GM18951 (cell line): ENCODE results near the gene OR8B12.
"Not testable (repeated sequence)": the region's sequence is repeated elsewhere in the genome, so short reads cannot be mapped to it uniquely, and the experiment has no call there.

Experiments
- POLR2A ChIP-seq: IDR thresholded peaks from 4 replicates; pipeline ENCODE4 v1.6.1; 2011; ENCODE audit warnings: mild to moderate bottlenecking; ENCODE audit not compliant: insufficient read length, insufficient read depth; ENCODE audit errors: extremely low read depth
- in situ Hi-C: fragments of 300-500 bp; cut with MboI; formaldehyde crosslinking; loops from one replicate; pipeline ENCODE4 v1.12.0; 2022; ENCODE audit warnings: low sequenced_read_pairs, mixed read lengths, inconsistent platforms; ENCODE audit not compliant: unreplicated experiment

OR8B12 gene

DNA sequence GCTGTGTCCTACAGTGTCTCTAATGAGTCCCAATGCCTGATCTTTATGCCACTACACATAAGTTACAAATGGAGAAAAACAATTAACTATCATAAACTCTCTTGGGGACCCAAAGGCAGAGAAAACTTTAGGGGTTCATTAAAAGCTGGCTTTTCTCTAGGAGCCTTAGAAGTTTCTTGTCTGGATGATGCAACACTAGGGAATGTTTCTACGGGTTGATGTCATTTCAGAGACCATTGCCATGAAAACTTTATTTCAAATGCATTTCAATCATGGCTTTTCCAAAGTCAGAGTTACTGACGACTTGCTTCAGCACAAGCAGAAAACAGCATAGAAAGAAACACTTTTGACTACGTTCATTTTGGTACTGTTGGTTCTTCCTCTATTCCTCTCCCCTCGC is 8.5 kb upstream of the OR8B12 start:
- no peak for TF ChIP-seq POLR2A
- in situ Hi-C loops = no loop called here

DNA sequence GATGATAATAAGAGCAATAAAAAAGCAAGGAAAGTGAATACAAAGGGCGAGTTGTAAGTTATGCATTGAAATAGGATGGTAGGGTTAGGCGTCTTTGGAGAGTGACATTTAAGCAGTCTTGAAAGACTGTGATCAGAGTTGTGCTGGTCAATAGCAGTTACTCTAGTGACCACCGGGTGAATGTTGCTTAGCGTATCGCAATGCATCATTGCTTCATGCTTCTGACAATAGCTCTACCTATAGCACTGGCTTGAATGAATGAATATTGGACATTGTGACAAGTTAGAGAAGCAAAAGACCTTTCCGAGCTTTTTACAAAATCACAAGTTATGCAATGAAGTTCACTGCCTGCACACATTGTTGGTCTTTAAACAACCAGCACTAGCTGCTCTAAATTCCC is 7.7 kb upstream of the OR8B12 start:
- no peak for TF ChIP-seq POLR2A

GRCh38 chr11:124543145-124543544 is 309 bp downstream of the OR8B12 start:
- in situ Hi-C loops = no loop called here
- no peak for TF ChIP-seq POLR2A

More for the DNA sequence above, 7.7 kb upstream of the OR8B12 start:
- in situ Hi-C loops = no loop called here

DNA sequence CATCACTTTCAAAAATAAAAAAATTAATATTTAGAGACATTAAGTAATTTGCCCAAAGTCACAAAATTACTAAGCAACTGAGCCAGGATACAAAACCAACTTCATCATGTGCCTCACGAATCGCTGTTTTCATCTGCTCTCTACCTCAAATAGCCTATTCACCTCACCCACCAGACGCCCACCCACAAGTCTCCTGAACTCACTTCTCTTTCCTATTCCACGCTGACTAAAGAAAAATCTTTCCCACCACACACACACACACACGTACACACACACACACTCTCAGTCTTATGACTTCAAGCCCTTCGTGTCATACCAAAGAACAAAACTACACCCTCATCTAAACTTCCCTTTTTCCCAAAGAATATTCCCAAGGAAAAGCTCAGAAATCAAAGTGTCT is 2.2 kb downstream of the OR8B12 start:
- in situ Hi-C loops = no loop called here
- no peak for TF ChIP-seq POLR2A

DNA sequence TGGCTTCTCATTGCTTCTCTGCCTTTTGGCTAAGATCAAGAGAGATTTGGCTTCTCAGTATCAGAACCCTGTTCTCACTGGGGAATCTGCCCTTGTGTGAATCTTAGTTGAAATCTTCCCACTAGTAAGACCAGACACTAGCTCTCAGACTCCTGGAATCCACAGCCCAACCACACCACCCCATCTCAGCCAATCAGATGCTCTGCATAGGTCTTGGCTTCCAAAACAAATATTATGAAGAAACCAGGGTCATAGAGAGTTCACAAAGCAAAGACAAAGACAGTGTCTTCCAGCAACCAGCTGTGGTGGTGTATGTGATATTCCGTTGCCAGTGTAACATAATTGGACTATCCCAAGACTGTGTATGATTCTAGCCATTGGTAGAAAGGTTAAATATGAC is 5.4 kb downstream of the OR8B12 start:
- TF ChIP-seq POLR2A = no peak

GRCh38 chr11:124536520-124536919 is 6.9 kb downstream of the OR8B12 start:
- no peak for TF ChIP-seq POLR2A
- in situ Hi-C loops = no loop called here

More for the DNA sequence above, 5.4 kb downstream of the OR8B12 start:
- in situ Hi-C loops = no loop called here

DNA sequence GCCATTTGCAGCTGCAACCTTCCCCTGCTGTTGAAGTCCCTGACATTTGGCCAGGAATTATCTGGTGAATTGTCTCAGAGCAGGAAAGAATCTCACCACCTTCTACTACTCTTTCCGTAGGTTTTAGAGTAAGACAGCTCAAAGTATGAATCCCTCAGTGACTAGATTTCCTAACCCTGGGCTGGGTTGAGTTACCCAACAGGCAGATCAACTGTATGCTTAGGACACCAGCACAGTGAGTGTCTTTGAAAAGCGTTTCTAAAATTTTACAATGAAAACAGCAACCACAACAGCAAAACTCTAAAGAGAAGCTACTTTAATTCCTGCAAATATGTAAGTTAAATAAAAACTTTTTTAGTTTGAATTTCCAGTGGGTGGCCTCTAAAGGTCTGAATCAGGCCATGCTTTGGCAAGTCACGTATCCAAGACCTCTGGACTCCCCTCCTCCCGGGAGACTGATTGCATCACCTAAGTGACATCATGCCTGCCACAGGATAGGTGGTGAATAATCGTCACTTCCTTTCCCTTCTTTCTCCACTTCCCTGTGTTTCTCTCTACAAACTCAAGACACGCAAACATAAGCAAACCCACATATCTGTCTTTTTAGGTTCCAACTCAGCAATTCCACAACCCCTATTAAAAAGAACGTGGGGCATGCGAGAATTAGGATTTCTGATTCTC is 7.8 kb downstream of the OR8B12 start:
- TF ChIP-seq POLR2A = no peak
- in situ Hi-C loops = no loop called here

DNA sequence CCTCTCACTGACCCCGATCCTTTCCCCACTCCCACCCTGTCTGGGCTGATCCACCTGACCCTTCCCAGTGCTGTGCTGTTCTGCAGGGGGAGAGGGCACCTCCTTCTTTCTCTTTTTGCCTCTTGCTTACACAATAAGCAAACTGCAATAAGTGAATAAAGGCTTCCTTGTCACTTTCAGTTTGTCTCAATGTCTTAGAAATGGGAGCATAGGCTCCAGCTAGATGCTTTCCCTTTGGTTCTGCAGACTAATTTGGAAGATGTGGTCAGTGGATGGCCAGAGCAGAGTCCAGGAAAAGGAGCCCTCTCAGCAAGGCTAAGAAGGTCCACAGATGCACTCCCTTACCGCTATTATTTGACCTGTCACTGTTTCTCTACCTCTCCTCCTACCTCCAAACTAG is 9.4 kb downstream of the OR8B12 start:
- in situ Hi-C loops = no loop called here
- TF ChIP-seq POLR2A = no peak

- in situ Hi-C loops = no loop called here
- TF ChIP-seq POLR2A = no peak
These were observed 9.8 kb downstream of the OR8B12 start for GRCh38 chr11:124533626-124534025.

DNA sequence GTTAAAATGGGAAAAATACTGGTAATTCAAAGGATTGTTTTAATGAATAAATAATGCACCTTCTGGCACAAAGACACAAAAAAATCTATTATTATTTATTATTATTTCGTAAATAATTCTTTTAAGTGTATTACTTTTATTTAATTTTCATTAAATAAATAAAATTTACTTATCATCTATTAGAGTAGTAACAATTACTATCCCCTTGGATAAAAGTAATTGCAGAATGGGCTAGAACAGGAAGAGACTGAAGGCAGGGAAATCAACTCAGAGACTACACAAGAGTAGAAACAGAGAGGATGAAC is 23.0 kb downstream of the OR8B12 start:
- no peak for TF ChIP-seq POLR2A
- in situ Hi-C loops = no loop called here

DNA sequence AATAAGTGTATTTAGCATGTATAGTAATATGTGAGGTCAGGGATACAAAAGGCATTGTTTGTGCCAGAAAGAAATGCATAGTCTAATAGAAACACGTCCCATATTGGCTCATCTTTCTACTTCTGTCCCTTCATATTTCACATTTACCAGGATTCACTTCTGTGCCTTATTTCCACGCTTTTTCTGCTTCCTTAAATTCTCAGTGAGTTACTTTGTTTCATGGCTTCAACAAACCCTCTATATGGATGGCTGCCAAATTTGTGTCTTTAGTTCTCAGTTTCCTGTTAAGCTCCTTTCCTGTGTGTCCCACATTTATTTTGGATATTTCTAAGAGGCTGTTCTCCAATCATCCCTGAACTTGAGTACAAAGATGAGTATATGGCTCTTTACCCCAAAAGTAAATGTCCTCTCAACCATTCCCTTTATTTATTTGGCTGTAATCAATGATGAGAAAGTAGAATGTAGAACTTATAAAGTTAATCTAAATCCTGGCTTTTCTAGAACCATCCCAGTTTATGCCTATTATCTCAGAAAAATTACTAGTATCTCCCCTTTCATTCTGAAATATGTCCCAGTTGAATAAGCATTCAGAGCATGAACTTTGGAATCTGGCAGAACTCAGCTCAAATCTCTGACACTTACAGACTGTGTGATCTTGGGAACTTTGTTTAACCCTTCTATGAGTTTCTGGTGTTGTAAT is 23.5 kb downstream of the OR8B12 start:
- in situ Hi-C loops = no loop called here
- no peak for TF ChIP-seq POLR2A

DNA sequence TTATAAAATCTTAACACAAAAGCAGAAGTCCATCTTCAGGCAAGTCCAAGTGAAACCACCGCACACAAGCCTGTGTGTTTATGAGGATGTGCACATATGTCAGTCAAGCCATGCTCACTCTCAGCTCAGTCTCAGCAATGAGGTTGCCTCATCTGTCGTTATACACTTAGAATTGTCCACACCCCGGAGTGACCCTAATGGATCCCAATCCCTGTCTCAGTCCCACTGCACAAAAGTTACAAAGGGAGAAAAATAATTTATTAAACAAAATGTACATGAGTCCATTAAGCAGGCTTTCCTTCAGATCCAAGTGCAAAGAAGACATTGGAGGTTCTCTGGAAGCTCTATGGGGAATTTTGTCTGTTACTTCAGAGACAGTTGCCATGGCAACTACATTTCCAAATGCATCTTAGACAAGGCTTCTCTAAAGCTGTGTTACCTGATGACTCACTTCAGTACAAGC is 24.4 kb downstream of the OR8B12 start:
- no peak for TF ChIP-seq POLR2A
- in situ Hi-C loops = no loop called here

DNA sequence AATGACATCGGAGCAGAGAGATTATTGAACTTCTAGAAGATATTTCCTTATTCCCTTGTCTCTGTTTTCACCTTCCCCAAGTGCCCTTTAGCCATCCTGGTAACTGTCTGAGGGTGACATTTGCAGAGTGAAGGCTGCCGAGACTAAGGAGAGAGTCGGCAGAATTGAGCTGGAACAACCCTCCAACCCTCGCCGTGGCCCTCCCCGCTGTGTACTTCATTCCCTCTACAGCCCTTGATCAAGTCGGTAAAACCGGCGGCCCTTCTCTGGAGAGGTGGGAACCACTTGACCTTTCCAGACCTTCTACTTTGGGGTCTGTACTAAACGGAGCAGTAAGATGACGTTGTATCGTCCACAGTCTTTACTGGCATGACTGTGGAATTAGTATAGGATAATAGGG is 26.1 kb downstream of the OR8B12 start:
- TF ChIP-seq POLR2A = no peak
- in situ Hi-C loops = no loop called here

DNA sequence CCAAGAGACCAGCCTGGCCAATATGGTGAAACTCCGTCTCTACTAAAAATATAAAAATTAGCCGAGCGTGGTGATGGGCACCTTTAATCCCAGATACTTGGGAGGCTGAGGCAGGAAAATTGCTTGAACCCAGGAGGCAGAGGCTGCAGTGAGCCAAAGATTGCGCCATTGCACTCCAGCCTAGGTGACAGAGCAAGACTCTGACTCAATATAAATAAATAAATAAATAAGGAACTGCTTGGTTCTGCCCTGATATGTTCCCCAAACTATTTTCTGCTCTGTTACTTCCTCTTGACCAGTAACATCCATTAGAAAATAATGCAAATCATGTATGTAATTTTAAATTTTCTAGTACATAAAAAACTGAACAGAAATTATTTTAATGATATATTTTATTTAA is 28.8 kb downstream of the OR8B12 start:
- in situ Hi-C loops = not testable (repeated sequence)

DNA sequence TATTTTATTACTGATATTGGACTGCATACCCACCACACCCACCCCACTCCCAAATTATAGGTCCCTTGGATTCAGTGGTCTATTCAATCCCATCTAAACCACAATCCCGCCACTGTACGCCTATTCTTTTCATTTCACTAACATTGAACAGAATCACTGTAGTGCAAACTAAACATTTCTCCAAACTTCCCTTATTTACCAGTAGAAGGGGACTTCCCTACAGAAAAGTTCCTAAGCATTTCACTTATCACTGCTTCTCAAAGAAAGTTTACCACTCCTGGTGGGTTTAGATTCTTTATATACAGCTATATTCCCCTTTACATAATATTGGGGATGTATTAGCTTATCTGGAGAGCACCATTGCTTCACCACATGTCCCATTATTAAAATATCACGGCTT is 29.3 kb downstream of the OR8B12 start:
- TF ChIP-seq POLR2A = no peak
- in situ Hi-C loops = no loop called here

- in situ Hi-C loops = no loop called here
- TF ChIP-seq POLR2A = no peak
These were observed 31.7 kb downstream of the OR8B12 start for GRCh38 chr11:124511745-124512144.
